Liver (tissue), 9 donors: ENCODE measurements around the gene IFTAP. TPM values are rescaled to one million over a fixed set of nuclear protein-coding genes. Genes with fewer than 3 reads are reported as not detected.

ENCODE experiments used
- DNase-seq: peaks from one replicate; pipeline ENCODE4 v3.0.0-alpha.2; 2017; ENCODE audit warnings: low spot score
- H3K27ac ChIP-seq, 2 donors: one replicate each; pipeline ENCODE4 v1.7.0; 2013; ENCODE audit warnings: inconsistent platforms in 2 of 2, low read length in 2 of 2, control low read depth in 1 of 2, low read depth in 1 of 2, mild to moderate bottlenecking in 1 of 2
- H3K27me3 ChIP-seq, 4 donors: one replicate each; pipeline versions ENCODE4 v1.6.1 to v1.7.0; 2013; ENCODE audit warnings: low read length in 3 of 4, inconsistent platforms in 1 of 4, mild to moderate bottlenecking in 1 of 4, moderate library complexity in 1 of 4; ENCODE audit not compliant: control insufficient read depth in 4 of 4, insufficient read depth in 4 of 4
- H3K36me3 ChIP-seq, 4 donors: one replicate each; pipeline versions ENCODE4 v1.6.1 to v1.7.0; 2013; ENCODE audit warnings: low read length in 3 of 4, mild to moderate bottlenecking in 3 of 4, low read depth in 1 of 4, moderate library complexity in 1 of 4; ENCODE audit not compliant: control insufficient read depth in 4 of 4, insufficient read depth in 3 of 4
- H3K4me1 ChIP-seq, 4 donors: one replicate each; pipeline versions ENCODE4 v1.6.1 to v1.7.0; 2013; ENCODE audit warnings: low read length in 3 of 4, mild to moderate bottlenecking in 3 of 4, moderate library complexity in 1 of 4; ENCODE audit not compliant: control insufficient read depth in 4 of 4, insufficient read depth in 4 of 4
- H3K4me3 ChIP-seq, 3 donors: one replicate each; pipeline versions ENCODE4 v1.6.1 to v1.7.0; 2013; ENCODE audit warnings: low read length in 3 of 3, control low read depth in 1 of 3, low read depth in 1 of 3, mild to moderate bottlenecking in 1 of 3
- H3K9ac ChIP-seq, 2 donors: one replicate each; pipeline ENCODE4 v1.7.0; 2013; ENCODE audit warnings: low read length in 2 of 2, mild to moderate bottlenecking in 2 of 2, moderate library complexity in 2 of 2, control low read depth in 1 of 2, low read depth in 1 of 2
- H3K9me3 ChIP-seq, 4 donors: one replicate each; pipeline versions ENCODE4 v1.6.1 to v1.7.0; 2013; ENCODE audit warnings: low read length in 3 of 4; ENCODE audit not compliant: control insufficient read depth in 4 of 4
- EGR1 ChIP-seq, 2 donors: IDR thresholded peaks; 2 replicates each; pipeline ENCODE4 v1.6.1; 2016 to 2018; ENCODE audit warnings: antibody characterized with exemption in 2 of 2, low read depth in 2 of 2
- FOXA1 ChIP-seq: IDR thresholded peaks from 2 replicates; pipeline ENCODE4 v1.6.1; 2016; ENCODE audit warnings: antibody characterized with exemption
- FOXA2 ChIP-seq: IDR thresholded peaks from 2 replicates; pipeline ENCODE4 v1.6.1; 2016; ENCODE audit warnings: antibody characterized with exemption
- GABPA ChIP-seq, 2 donors: IDR thresholded peaks in 1 of 2; conservative IDR thresholded peaks in 1 of 2; 2 replicates each; pipeline ENCODE4 v1.6.1; 2016; ENCODE audit warnings: antibody characterized with exemption in 2 of 2, mild to moderate bottlenecking in 1 of 2, moderate library complexity in 1 of 2
- HNF4A ChIP-seq, 2 donors: conservative IDR thresholded peaks; 2 replicates each; pipeline ENCODE4 v1.6.1; 2016; ENCODE audit warnings: antibody characterized with exemption in 2 of 2, mild to moderate bottlenecking in 2 of 2
- HNF4G ChIP-seq: IDR thresholded peaks from 2 replicates; pipeline ENCODE4 v1.6.1; 2016; ENCODE audit warnings: antibody characterized with exemption
- JUND ChIP-seq, 2 donors: IDR thresholded peaks; 2 replicates each; pipeline ENCODE4 v1.6.1; 2016; ENCODE audit warnings: antibody characterized with exemption in 2 of 2
- NR2F2 ChIP-seq: IDR thresholded peaks from 2 replicates; pipeline ENCODE4 v1.6.1; 2016; ENCODE audit warnings: antibody characterized with exemption
- RAD21 ChIP-seq, 2 donors: IDR thresholded peaks; 2 replicates each; pipeline ENCODE4 v1.6.1; 2016; ENCODE audit warnings: antibody characterized with exemption in 2 of 2, mild to moderate bottlenecking in 2 of 2
- REST ChIP-seq: IDR thresholded peaks from 2 replicates; pipeline ENCODE4 v1.6.1; 2016; ENCODE audit warnings: antibody characterized with exemption, mild to moderate bottlenecking
- RXRA ChIP-seq, 2 donors: IDR thresholded peaks; 2 replicates each; pipeline ENCODE4 v1.6.1; 2017 to 2018; ENCODE audit warnings: antibody characterized with exemption in 2 of 2, mild to moderate bottlenecking in 1 of 2
- SP1 ChIP-seq: IDR thresholded peaks from 2 replicates; pipeline ENCODE4 v1.6.1; 2018; ENCODE audit warnings: antibody characterized with exemption, mild to moderate bottlenecking
- TAF1 ChIP-seq: conservative IDR thresholded peaks from 2 replicates; pipeline ENCODE4 v1.6.1; 2016; ENCODE audit warnings: antibody characterized with exemption, mild to moderate bottlenecking
- YY1 ChIP-seq: IDR thresholded peaks from 2 replicates; pipeline ENCODE4 v1.6.1; 2016; ENCODE audit warnings: antibody characterized with exemption, mild to moderate bottlenecking
- ZBTB33 ChIP-seq: IDR thresholded peaks from 2 replicates; pipeline ENCODE4 v1.6.1; 2016; ENCODE audit warnings: antibody characterized with exemption
- WGBS: extraction: QIAGEN DNeasy Blood & Tissue Kit; methylation state at CpG from one replicate; pipeline ENCODE4 v1.1.7; 2013; 5-methylcytosine and 5-hydroxymethylcytosine counted together
- polyA plus RNA-seq, 2 donors: library from polyadenylated mRNA; stranded (reverse) in 1 of 2; unstranded in 1 of 2; fragments of 200-250 nt in 1 of 2; fragments of >200 nt in 1 of 2; fragmentation: Nextera tagmentation in 1 of 2; extraction: Ambion mirVana in 1 of 2; gene quantifications; one replicate each; pipeline versions ENCODE4 v1.2.1 to v1.2.3, GENCODE V29; 2013 to 2015
- total RNA-seq, 2 donors: library from RNA; depleted of rRNA; stranded (reverse); fragments of >200 nt; gene quantifications; one replicate each; pipeline ENCODE4 v1.2.3, GENCODE V29; 2014
- TF ChIP-seq, protein P1 (sequence below): fragments of 150-350 bp; IDR thresholded peaks from 2 replicates; pipeline ENCODE4 v1.5.1; 2017; ENCODE audit warnings: improper control_type of control experiment, low read depth, low read length; ENCODE audit not compliant: missing input control
- TF ChIP-seq, protein P2 (sequence below): IDR thresholded peaks from 2 replicates; pipeline ENCODE4 v1.6.1; 2016; ENCODE audit warnings: antibody characterized with exemption
- TF ChIP-seq, protein P3 (sequence below): IDR thresholded peaks from 2 replicates; pipeline ENCODE4 v1.6.1; 2016; ENCODE audit warnings: antibody characterized with exemption
- donor health status: healthy.
- donor health status: healthy.
- donor health status: healthy.
- donor health status: healthy.
- donor health status: healthy.

IFTAP gene
- total RNA-seq: 1 to 10 TPM; 9.5 TPM
- polyA plus RNA-seq: 10 to 100 TPM in 1 of 2 donors, 1 to 10 TPM in 1; 9.8 to 10.2 TPM

- peaks cover 1 to 11% (median 7%) of the 10 kb centered on the region in 4 donors for H3K4me1 ChIP-seq
- H3K9me3 ChIP-seq: no peaks in the 10 kb centered on the region
- H3K4me3 ChIP-seq: peak within 1 kb of the TSS; percentile 81 to 94 (median 90)
- H3K9ac ChIP-seq: peak within 1 kb of the TSS; percentile 4 to 53
- peaks cover 0 to 3% (median 0%) of the 10 kb centered on the region in 4 donors for H3K27me3 ChIP-seq
- peak; percentile 51 for DNase-seq
- WGBS: under 1% methylated on average over 29 of the region's 29 CpGs
- TF ChIP-seq, protein P1, sequence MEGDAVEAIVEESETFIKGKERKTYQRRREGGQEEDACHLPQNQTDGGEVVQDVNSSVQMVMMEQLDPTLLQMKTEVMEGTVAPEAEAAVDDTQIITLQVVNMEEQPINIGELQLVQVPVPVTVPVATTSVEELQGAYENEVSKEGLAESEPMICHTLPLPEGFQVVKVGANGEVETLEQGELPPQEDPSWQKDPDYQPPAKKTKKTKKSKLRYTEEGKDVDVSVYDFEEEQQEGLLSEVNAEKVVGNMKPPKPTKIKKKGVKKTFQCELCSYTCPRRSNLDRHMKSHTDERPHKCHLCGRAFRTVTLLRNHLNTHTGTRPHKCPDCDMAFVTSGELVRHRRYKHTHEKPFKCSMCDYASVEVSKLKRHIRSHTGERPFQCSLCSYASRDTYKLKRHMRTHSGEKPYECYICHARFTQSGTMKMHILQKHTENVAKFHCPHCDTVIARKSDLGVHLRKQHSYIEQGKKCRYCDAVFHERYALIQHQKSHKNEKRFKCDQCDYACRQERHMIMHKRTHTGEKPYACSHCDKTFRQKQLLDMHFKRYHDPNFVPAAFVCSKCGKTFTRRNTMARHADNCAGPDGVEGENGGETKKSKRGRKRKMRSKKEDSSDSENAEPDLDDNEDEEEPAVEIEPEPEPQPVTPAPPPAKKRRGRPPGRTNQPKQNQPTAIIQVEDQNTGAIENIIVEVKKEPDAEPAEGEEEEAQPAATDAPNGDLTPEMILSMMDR: no peak
- TF ChIP-seq HNF4A (conservative IDR thresholded peaks at IDR 0.05) (peak; percentile 33 to 47), YY1 (peak; percentile 84), SP1 (peak; percentile 47), NR2F2 (no peak), RAD21 (IDR thresholded peaks at IDR 0.05) (no peak), REST (peak; percentile 56), RXRA (IDR thresholded peaks at IDR 0.05) (peak; percentile 24 to 39), FOXA2 (peak; percentile 49), HNF4G (no peak), FOXA1 (no peak), TAF1 (no peak), JUND (IDR thresholded peaks at IDR 0.05) (peak; percentile 60 to 78), GABPA (IDR thresholded peaks at IDR 0.05 in 1 of 2, conservative IDR thresholded peaks at IDR 0.05 in 1 of 2) (peak; percentile 51 to 79), ZBTB33 (peak; percentile 68), EGR1 (IDR thresholded peaks at IDR 0.05; ENCODE audit: low read depth in 2 of 2) (no peak)
- TF ChIP-seq, protein P2, sequence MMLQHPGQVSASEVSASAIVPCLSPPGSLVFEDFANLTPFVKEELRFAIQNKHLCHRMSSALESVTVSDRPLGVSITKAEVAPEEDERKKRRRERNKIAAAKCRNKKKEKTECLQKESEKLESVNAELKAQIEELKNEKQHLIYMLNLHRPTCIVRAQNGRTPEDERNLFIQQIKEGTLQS: peak; percentile 47
- TF ChIP-seq, protein P3, sequence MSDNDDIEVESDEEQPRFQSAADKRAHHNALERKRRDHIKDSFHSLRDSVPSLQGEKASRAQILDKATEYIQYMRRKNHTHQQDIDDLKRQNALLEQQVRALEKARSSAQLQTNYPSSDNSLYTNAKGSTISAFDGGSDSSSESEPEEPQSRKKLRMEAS: peak; percentile 65
- peak within 1 kb of the TSS; percentile 36 to 49 for H3K27ac ChIP-seq
- no peaks in the 10 kb centered on the region for H3K36me3 ChIP-seq
Observed at GRCh38 chr11:36594316-36594989, at the start of gene IFTAP. IFTAP (plus strand) TSS chr11:36594502; CDS start chr11:36610104, 15,602 bp downstream.
